B cell (primary cell): ENCODE measurements around the gene ZDHHC22. TPM values are rescaled to one million over a fixed set of nuclear protein-coding genes. Genes with fewer than 3 reads are reported as not detected.

Experiments used
- ATAC-seq: fragments of 200-7000 bp; cut with Tn5 transposase; one replicate; pipeline ENCODE4 v1.10.0; 2021; ENCODE audit warnings: low read depth, mild to moderate bottlenecking, moderate number of reproducible peaks, moderate library complexity
- CTCF ChIA-PET: fragments of 350-600 bp; sonication (Branson Sonifier 250); formaldehyde crosslinking; loops from one replicate; lab custom pipeline; 2021; ENCODE audit warnings: antibody characterized with exemption, inconsistent platforms; lab: Charles Lee
- POLR2A ChIA-PET: fragments of 350-600 bp; sonication (Branson Sonifier 250); formaldehyde crosslinking; loops from one replicate; lab custom pipeline; 2021; ENCODE audit warnings: antibody characterized with exemption; lab: Charles Lee
- DNase-seq: peaks from one replicate; pipeline ENCODE4 v3.0.0; 2013
- H2AFZ ChIP-seq: 2 replicates; pipeline ENCODE4 v1.6.1; 2012; ENCODE audit warnings: mild to moderate bottlenecking, low read depth, low read length; ENCODE audit not compliant: insufficient read depth, poor library complexity, severe bottlenecking
- H3K27ac ChIP-seq, 2 donors: 1 replicate in 1 of 2; 2 replicates in 1 of 2; pipeline ENCODE4 v1.5.1; 2012 to 2013; ENCODE audit warnings: low read length in 2 of 2, mild to moderate bottlenecking in 2 of 2, moderate library complexity in 1 of 2
- H3K27me3 ChIP-seq, 4 experiments: fragments of 200-600 bp in 1 of 4; sonication (generic) in 1 of 4; replicated peaks in 1 of 4; 1 replicate in 2 of 4; 2 replicates in 2 of 4; pipeline versions ENCODE4 v1.6.1 to v1.7.0; 2013 to 2016; ENCODE audit warnings: low read length in 3 of 4, mild to moderate bottlenecking in 2 of 4, mixed read lengths in 1 of 4, moderate library complexity in 1 of 4; ENCODE audit not compliant: insufficient read depth in 4 of 4, control insufficient read depth in 3 of 4; ENCODE audit errors: control extremely low read depth in 1 of 4
- H3K36me3 ChIP-seq, 2 experiments: replicated peaks in 1 of 2; 1 replicate in 1 of 2; 2 replicates in 1 of 2; pipeline versions ENCODE4 v1.6.1 to v1.7.1; 2013; ENCODE audit warnings: low read length in 1 of 2; ENCODE audit not compliant: insufficient read depth in 2 of 2, control insufficient read depth in 1 of 2; ENCODE audit errors: control extremely low read depth in 1 of 2, extremely low read depth in 1 of 2
- H3K4me1 ChIP-seq, 2 donors: fragments of 200-600 bp in 1 of 2; sonication (generic) in 1 of 2; 1 replicate in 1 of 2; 2 replicates in 1 of 2; pipeline versions ENCODE4 v1.5.1 to v1.6.1; 2013 to 2017; ENCODE audit warnings: low read length in 2 of 2; ENCODE audit not compliant: control insufficient read depth in 2 of 2, insufficient read depth in 2 of 2
- H3K4me2 ChIP-seq: replicated peaks from 2 replicates; pipeline ENCODE3; 2012; ENCODE audit warnings: mild to moderate bottlenecking, low read depth, low read length; ENCODE audit not compliant: poor library complexity, severe bottlenecking
- H3K4me3 ChIP-seq, 5 experiments: fragments of 200-600 bp in 1 of 5; sonication (generic) in 1 of 5; 1 replicate in 3 of 5; 2 replicates in 2 of 5; pipeline versions ENCODE4 v1.5.1 to v1.7.0; 2011 to 2016; ENCODE audit warnings: low read length in 4 of 5, mild to moderate bottlenecking in 4 of 5, low read depth in 2 of 5, control low read depth in 1 of 5, moderate library complexity in 1 of 5; ENCODE audit not compliant: insufficient read depth in 1 of 5; ENCODE audit errors: control extremely low read depth in 1 of 5, extremely low read depth in 1 of 5
- H3K79me2 ChIP-seq: fragments of 200-600 bp; sonication (generic); one replicate; pipeline ENCODE4 v1.6.0; 2016; ENCODE audit warnings: low read length; ENCODE audit not compliant: control insufficient read depth, insufficient read depth
- H3K9ac ChIP-seq: fragments of 200-600 bp; sonication (generic); 2 replicates; pipeline ENCODE4 v1.6.1; 2017; ENCODE audit warnings: mild to moderate bottlenecking, low read length, moderate library complexity
- H3K9me3 ChIP-seq, 3 donors: one replicate each; pipeline versions ENCODE4 v1.6.1 to v1.7.1; 2013; ENCODE audit warnings: low read length in 2 of 3; ENCODE audit not compliant: control insufficient read depth in 2 of 3, insufficient read depth in 1 of 3; ENCODE audit errors: control extremely low read depth in 1 of 3
- H4K20me1 ChIP-seq: 2 replicates; pipeline ENCODE4 v1.6.0; 2012; ENCODE audit warnings: mild to moderate bottlenecking, low read length; ENCODE audit not compliant: insufficient read depth, control insufficient read depth, poor library complexity, severe bottlenecking
- H3K27ac Mint-ChIP-seq: one replicate; pipeline ENCODE4 v1.8.0; 2021; ENCODE audit warnings: mixed read lengths
- H3K27me3 Mint-ChIP-seq: one replicate; pipeline ENCODE4 v1.8.0; 2021; ENCODE audit warnings: mixed read lengths
- H3K4me1 Mint-ChIP-seq: one replicate; pipeline ENCODE4 v1.8.0; 2021; ENCODE audit warnings: mixed read lengths
- H3K4me3 Mint-ChIP-seq: one replicate; pipeline ENCODE4 v1.8.0; 2021; ENCODE audit warnings: mixed read lengths
- H3K9me3 Mint-ChIP-seq: one replicate; pipeline ENCODE4 v1.8.0; 2022; ENCODE audit warnings: mixed read lengths; ENCODE audit not compliant: insufficient read depth
- EZH2 ChIP-seq: IDR thresholded peaks from 2 replicates; pipeline ENCODE4 v1.6.1; 2012; ENCODE audit warnings: borderline replicate concordance, low read depth, mild to moderate bottlenecking, moderate library complexity, low read length; ENCODE audit not compliant: insufficient read depth, poor library complexity, severe bottlenecking
- WGBS: methylation state at CpG from one replicate; pipeline ENCODE4 v1.1.5; 2013; ENCODE audit warnings: missing lambda C conversion rate; ENCODE audit not compliant: insufficient coverage; 5-methylcytosine and 5-hydroxymethylcytosine counted together
- intact Hi-C: fragments of 100-400 bp; cut with micrococcal nuclease; formaldehyde crosslinking; loops from one replicate; pipeline ENCODE4 v1.10.0; 2022
- polyA plus RNA-seq: library from polyadenylated mRNA; depleted of rRNA; stranded (reverse); fragments of >200 nt; gene quantifications from 2 replicates; pipeline ENCODE4 v1.2.3, GENCODE V29; 2012
- total RNA-seq, 2 donors: library from RNA; stranded (reverse); fragments of 120-200 nt in 1 of 2; gene quantifications; 1 replicate in 1 of 2; 2 replicates in 1 of 2; pipeline versions ENCODE4 v1.2.3 to v1.2.4, GENCODE V29; 2013 to 2022
- TF ChIP-seq, protein P1 (sequence below): fragments of 200-600 bp; IDR thresholded peaks from one replicate; pipeline ENCODE4 v1.8.0; 2022; ENCODE audit warnings: antibody characterized with exemption, mild to moderate bottlenecking

Gene ZDHHC22
- total and polyA plus RNA-seq, 2 donors (not counting 1 experiment from before 2014, with no cell fraction given) = not detected

GRCh38 chr14:77094672-77095284, 46.8 kb downstream of the ZDHHC22 start:
- ChIA-PET CTCF (interaction anchor here (0.9 to 30.2 kb wide), 19 partner anchors 9 to 387 kb away, joined by 3 to 757 read pairs (median 6); no protein-coding TSS in a partner anchor), POLR2A (interaction anchor here (0.6 to 1.3 kb wide), 4 partner anchors 26 to 183 kb away, joined by 3 to 6 read pairs (median 4); no protein-coding TSS in a partner anchor)
- TF ChIP-seq, protein P1, sequence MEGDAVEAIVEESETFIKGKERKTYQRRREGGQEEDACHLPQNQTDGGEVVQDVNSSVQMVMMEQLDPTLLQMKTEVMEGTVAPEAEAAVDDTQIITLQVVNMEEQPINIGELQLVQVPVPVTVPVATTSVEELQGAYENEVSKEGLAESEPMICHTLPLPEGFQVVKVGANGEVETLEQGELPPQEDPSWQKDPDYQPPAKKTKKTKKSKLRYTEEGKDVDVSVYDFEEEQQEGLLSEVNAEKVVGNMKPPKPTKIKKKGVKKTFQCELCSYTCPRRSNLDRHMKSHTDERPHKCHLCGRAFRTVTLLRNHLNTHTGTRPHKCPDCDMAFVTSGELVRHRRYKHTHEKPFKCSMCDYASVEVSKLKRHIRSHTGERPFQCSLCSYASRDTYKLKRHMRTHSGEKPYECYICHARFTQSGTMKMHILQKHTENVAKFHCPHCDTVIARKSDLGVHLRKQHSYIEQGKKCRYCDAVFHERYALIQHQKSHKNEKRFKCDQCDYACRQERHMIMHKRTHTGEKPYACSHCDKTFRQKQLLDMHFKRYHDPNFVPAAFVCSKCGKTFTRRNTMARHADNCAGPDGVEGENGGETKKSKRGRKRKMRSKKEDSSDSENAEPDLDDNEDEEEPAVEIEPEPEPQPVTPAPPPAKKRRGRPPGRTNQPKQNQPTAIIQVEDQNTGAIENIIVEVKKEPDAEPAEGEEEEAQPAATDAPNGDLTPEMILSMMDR = peak; percentile 87
- TF ChIP-seq EZH2 = no peak
- Mint-ChIP-seq H3K27me3 (peaks cover 2% of the 10 kb centered on the region), H3K4me1 (peaks cover 36% of the 10 kb centered on the region), H3K4me3 (peak overlapping the region; percentile 49), H3K9me3 (peaks cover 6% of the 10 kb centered on the region), H3K27ac (peak overlapping the region; percentile 69)
- WGBS = no CpG with 5 or more reads among the region's 8 CpGs
- no peak overlapping the region for H3K27ac ChIP-seq
- H3K4me2 ChIP-seq = no peak overlapping the region
- H3K79me2 ChIP-seq = peaks cover 29% of the 10 kb centered on the region
- no peak overlapping the region for H2AFZ ChIP-seq
- H3K4me1 ChIP-seq = peaks cover 23 to 25% of the 10 kb centered on the region in 2 donors
- DNase-seq (peak; percentile 85), ATAC-seq (no peak)
- peaks cover 2 to 18% (median 10%) of the 10 kb centered on the region in 3 donors for H3K9me3 ChIP-seq
- no peaks in the 10 kb centered on the region for H3K27me3 ChIP-seq
- H3K36me3 ChIP-seq = no peaks in the 10 kb centered on the region
- H4K20me1 ChIP-seq = no peaks in the 10 kb centered on the region
- intact Hi-C loops = loop anchor here (1.0 to 5.0 kb wide), 7 partner anchors 24 to 1107 kb away; partner anchors contain the start of genes GPATCH2L, IFT43 and SPTLC2
- no peak overlapping the region for H3K9ac ChIP-seq
- H3K4me3 ChIP-seq = no peak overlapping the region

DNA sequence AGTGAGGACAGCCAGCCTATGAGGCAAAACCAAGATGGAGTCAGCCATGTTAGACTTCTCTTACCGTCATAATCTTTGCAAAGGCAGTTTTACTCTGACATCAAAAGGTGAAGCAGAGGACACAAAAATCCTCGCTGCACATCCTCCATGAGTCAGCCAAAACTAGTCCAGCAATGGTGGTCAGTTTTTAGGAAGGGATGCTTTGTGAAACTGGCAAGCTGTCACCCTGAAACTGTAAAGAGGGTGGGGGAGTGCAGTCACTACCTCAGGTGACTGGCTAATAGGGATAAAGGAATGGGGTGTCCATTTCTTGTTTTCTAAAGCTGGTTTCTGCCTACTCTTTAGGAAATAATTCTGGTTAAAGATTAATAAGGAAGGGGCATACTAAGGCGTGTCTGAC, 48.9 kb downstream of the ZDHHC22 start:
- Histone ChIP-seq H3K27me3 (no peaks in the 10 kb centered on the region), H3K9me3 (peaks cover 2 to 18% (median 10%) of the 10 kb centered on the region in 3 donors), H3K27ac (no peak overlapping the region), H4K20me1 (no peaks in the 10 kb centered on the region), H3K79me2 (peaks cover 12% of the 10 kb centered on the region), H3K36me3 (no peaks in the 10 kb centered on the region), H3K4me1 (peaks cover 11 to 12% of the 10 kb centered on the region in 2 donors), H3K4me2 (no peak overlapping the region), H3K4me3 (no peak overlapping the region), H3K9ac (no peak overlapping the region), H2AFZ (no peak overlapping the region)
- intact Hi-C loops = no loop called here
- Mint-ChIP-seq H3K4me1 (peaks cover 20% of the 10 kb centered on the region), H3K4me3 (no peak overlapping the region), H3K27ac (no peak overlapping the region), H3K9me3 (peaks cover 6% of the 10 kb centered on the region), H3K27me3 (peaks cover 5% of the 10 kb centered on the region)
- no peak for DNase-seq
- POLR2A ChIA-PET = no interaction called here
- CTCF ChIA-PET = interaction anchor here (0.7 to 30.2 kb wide), 6 partner anchors 11 to 383 kb away, joined by 3 to 757 read pairs (median 4); partner anchors contain the start of gene ANGEL1
- ATAC-seq = no peak
- TF ChIP-seq EZH2 = no peak
- TF ChIP-seq, protein P1 = no peak
- WGBS = 87% methylated on average over 3 of the region's 3 CpGs
